ENCODE results near the gene INHBE.

INHBE gene

GRCh38 chr12:57465747-57466505, 10.8 kb downstream of the INHBE start:
- peak; percentile 12 for DNase-seq (ENCODE audit: low spot score)
- in situ Hi-C loops (cut with MboI; ENCODE audit: low pct_unique_long_range_greater_than_20kb, low sequenced_read_pairs, unreplicated experiment) = no loop called here
- TF ChIP-seq CTCF (IDR thresholded peaks at IDR 0.05; ENCODE audit: extremely low read depth, insufficient read depth, missing control alignments) = no peak

GRCh38 chr12:57467212-57467874, 12.2 kb downstream of the INHBE start:
- DNase-seq (ENCODE audit: low spot score) = no peak
- TF ChIP-seq CTCF (IDR thresholded peaks at IDR 0.05; ENCODE audit: extremely low read depth, insufficient read depth, missing control alignments) = no peak
- in situ Hi-C loops (cut with MboI; ENCODE audit: low pct_unique_long_range_greater_than_20kb, low sequenced_read_pairs, unreplicated experiment) = no loop called here

GRCh38 chr12:57467915-57468314, 12.8 kb downstream of the INHBE start:
- no peak for TF ChIP-seq CTCF (IDR thresholded peaks at IDR 0.05; ENCODE audit: extremely low read depth, insufficient read depth, missing control alignments)
- in situ Hi-C loops (cut with MboI; ENCODE audit: low pct_unique_long_range_greater_than_20kb, low sequenced_read_pairs, unreplicated experiment) = no loop called here
- DNase-seq (ENCODE audit: low spot score) = no peak

GRCh38 chr12:57469296-57470164, 14.4 kb downstream of the INHBE start:
- in situ Hi-C loops (cut with MboI; ENCODE audit: low pct_unique_long_range_greater_than_20kb, low sequenced_read_pairs, unreplicated experiment) = no loop called here
- no peak for TF ChIP-seq CTCF (IDR thresholded peaks at IDR 0.05; ENCODE audit: extremely low read depth, insufficient read depth, missing control alignments)
- no peak for DNase-seq (ENCODE audit: low spot score)

- no peak for TF ChIP-seq CTCF (IDR thresholded peaks at IDR 0.05; ENCODE audit: extremely low read depth, insufficient read depth, missing control alignments)
- DNase-seq (ENCODE audit: low spot score) = peak; percentile 5
Observed at GRCh38 chr12:57470286-57470969, 15.3 kb downstream of the INHBE start.

More at GRCh38 chr12:57470286-57470969, 15.3 kb downstream of the INHBE start:
- in situ Hi-C loops (cut with MboI; ENCODE audit: low pct_unique_long_range_greater_than_20kb, low sequenced_read_pairs, unreplicated experiment) = no loop called here
